ES-I3 (cell line): ENCODE measurements around the gene ZNF774.

ENCODE experiments used
- H3K36me3 ChIP-seq: 2 replicates; pipeline ENCODE4 v1.6.1; 2013; ENCODE audit warnings: mild to moderate bottlenecking, low read length, control low read depth, moderate library complexity; ENCODE audit not compliant: insufficient read depth
- H3K4me1 ChIP-seq: 2 replicates; pipeline ENCODE4 v1.6.1; 2013; ENCODE audit warnings: mild to moderate bottlenecking, control low read depth, low read length; ENCODE audit not compliant: insufficient read depth
- H3K9ac ChIP-seq: 2 replicates; pipeline ENCODE4 v1.6.1; 2013; ENCODE audit warnings: low read depth, mild to moderate bottlenecking, low read length, moderate library complexity
- H3K9me3 ChIP-seq: 2 replicates; pipeline ENCODE4 v1.6.1; 2013; ENCODE audit warnings: mild to moderate bottlenecking, low read length, moderate library complexity; ENCODE audit not compliant: control insufficient read depth, insufficient read depth

Gene ZNF774

DNA sequence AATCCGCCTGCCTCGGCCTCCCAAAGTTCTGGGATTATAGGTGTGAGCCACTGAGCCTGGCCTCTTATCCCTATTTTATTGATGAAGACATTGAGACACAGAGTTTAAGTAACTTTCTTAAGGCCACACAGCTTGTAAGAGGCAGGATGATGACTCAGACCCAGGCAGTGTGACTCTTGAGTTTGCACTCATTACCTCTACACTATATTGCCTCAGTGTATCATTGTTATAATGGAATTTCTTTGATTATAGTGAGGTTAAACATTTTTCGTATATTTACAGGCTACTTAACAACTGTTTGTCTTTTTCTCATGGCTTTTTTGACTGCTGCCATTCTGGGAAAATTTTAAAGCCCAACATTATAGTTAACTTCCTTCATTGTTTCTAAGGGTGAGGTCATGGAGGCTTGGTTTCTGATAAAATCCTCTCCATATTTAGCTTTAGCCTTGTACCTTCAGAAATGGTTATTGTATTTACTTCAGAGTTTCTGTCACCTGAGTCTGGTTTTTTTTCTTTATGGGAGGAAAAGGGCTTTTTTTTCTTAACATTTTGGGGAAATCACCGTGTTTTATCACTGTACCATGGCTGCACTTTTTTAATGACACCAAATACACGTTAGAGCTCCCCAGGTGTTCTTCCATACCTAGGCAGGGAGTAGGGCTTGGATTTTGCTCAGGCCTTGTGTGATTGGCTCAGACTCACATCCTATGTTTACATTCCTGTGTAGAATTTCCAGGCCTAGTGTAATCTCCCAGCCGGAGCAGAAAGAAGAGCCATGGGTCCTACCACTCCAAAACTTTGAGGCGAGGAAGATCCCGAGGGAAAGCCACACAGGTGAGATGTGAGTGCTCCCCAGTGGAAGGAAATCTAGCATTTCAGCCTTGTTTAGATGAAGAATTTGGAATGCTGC, 6.3 kb downstream of the ZNF774 start:
- peaks cover 14% of the 10 kb centered on the region for H3K4me1 ChIP-seq
- no peaks in the 10 kb centered on the region for H3K9me3 ChIP-seq
- H3K9ac ChIP-seq: no peak overlapping the region
- H3K36me3 ChIP-seq: no peaks in the 10 kb centered on the region

DNA sequence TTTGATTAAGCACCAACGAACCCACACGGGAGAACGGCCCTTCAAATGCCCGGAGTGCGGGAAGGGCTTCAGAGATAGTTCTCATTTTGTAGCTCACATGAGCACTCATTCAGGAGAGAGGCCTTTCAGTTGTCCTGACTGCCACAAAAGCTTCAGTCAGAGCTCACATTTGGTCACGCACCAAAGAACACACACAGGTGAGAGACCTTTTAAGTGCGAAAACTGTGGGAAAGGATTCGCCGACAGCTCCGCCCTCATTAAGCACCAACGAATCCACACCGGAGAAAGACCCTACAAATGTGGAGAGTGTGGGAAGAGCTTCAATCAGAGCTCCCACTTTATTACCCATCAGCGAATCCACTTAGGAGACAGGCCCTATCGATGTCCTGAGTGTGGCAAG, 8.7 kb downstream of the ZNF774 start:
- Histone ChIP-seq H3K4me1 (peaks cover 26% of the 10 kb centered on the region), H3K9ac (no peak overlapping the region), H3K9me3 (no peaks in the 10 kb centered on the region), H3K36me3 (no peaks in the 10 kb centered on the region)

DNA sequence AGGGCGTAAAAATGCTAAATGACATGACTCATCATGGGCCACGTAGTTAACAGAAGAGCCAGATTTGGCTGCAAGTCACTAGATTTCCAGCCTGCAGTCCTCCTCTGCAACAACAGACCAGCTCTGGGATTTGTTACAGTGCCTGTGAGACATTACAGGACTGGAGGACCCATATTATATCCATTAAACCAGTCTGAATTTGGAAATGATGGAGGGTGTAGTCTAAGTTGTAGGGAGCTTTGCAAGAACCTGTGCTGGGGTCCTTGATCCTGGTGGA, 10.8 kb downstream of the ZNF774 start:
- Histone ChIP-seq H3K9ac (no peak overlapping the region), H3K9me3 (no peaks in the 10 kb centered on the region), H3K36me3 (no peaks in the 10 kb centered on the region), H3K4me1 (peaks cover 26% of the 10 kb centered on the region)

DNA sequence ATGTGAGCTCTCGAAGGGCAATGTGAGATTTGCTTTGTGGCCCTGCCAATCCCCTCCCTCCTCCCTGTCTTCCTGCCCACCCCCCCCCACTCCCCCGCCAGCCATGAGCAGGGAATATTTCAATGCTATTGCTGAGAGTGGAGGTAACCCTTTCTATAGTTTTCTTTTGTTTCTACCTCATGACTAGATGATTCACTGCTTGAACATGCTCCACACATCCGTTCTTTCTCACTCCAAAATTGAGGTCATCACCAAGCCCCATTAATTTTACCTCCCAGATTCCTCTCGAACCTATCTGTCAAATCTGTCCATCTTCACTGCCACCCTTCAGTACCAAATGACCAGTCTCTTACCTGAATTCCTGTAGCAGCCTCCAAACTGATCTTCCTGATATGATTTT, 12.2 kb downstream of the ZNF774 start:
- Histone ChIP-seq H3K36me3 (no peaks in the 10 kb centered on the region), H3K9ac (no peak overlapping the region), H3K9me3 (no peaks in the 10 kb centered on the region), H3K4me1 (peaks cover 26% of the 10 kb centered on the region)

DNA sequence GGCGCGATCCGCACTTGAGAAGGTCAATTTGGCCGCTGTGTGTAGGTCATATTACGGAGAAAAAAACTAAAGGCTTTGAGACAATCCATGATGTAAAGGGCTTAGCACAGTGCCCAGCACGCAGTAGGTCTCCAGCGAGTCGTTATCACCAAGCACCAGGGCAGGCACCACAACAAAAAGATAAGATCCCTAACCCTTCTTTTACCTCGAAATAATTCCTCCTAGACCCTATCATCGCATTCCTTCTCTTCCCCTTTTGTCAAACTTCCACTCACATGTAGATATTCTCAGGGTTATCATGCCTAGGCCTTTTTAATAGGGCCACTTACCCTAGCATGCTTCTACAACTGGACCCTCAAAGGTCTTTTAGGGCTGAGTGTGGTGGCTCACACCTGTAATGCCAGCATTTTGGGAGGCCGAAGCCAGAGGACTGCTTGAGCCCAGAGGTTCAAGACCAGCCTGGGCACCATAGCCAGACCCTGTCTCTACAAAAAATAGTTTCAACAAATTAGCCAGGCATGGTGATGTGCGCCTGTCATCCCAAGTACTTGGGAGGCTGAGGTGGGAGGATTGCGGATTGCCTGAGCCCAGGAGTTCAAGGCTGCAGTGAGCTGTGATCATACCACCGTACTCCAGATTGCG, 13.5 kb downstream of the ZNF774 start:
- peaks cover 26% of the 10 kb centered on the region for H3K4me1 ChIP-seq

DNA sequence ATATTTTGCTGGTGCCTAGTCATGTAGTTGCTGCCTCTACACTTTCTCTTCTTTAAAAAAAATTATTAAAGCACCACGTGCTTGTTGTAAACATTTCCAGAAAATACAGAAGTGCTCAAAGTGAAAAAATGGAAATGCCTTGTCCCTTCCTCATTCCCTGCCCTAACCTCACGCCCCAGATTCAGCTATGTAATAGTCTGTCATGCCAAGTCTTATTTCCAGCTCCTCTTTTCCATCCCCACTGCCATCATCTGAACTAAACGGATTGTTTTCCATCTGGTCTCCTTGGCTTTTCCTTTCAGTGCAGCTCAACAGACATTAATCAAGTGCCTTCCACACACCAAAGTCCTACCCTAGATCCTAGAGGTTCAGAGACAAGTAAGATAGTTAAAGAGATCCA, 15.5 kb downstream of the ZNF774 start:
- no peaks in the 10 kb centered on the region for H3K9me3 ChIP-seq
- peaks cover 19% of the 10 kb centered on the region for H3K4me1 ChIP-seq
- H3K36me3 ChIP-seq: no peaks in the 10 kb centered on the region
- no peak overlapping the region for H3K9ac ChIP-seq

More for the DNA sequence above, 13.5 kb downstream of the ZNF774 start:
- H3K36me3 ChIP-seq: no peaks in the 10 kb centered on the region
- H3K9me3 ChIP-seq: no peaks in the 10 kb centered on the region
- H3K9ac ChIP-seq: no peak overlapping the region

DNA sequence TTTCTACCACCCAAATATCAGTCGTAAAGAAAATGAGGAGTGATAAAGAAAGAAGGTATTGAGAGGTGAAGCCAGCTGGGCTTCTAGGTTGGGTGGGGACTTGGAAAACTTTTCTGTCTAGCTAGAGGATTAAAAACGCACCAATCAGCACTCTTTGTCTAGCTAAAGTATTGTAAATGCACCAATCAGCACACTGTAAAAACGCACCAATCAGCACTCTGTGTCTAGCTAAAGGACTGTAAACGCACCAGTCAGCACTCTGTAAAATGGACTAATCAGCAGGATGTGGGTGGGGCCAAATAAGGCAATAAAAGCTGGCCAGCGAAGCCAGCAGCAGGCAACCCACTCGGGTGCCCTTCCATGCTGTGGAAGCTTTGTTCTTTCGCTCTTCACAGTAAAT, 23.0 kb downstream of the ZNF774 start:
- no peak overlapping the region for H3K9ac ChIP-seq
- H3K9me3 ChIP-seq: peaks cover 12% of the 10 kb centered on the region; the same call in 1 of the 2 replicates
- H3K36me3 ChIP-seq: no peaks in the 10 kb centered on the region
- H3K4me1 ChIP-seq: no peaks in the 10 kb centered on the region

DNA sequence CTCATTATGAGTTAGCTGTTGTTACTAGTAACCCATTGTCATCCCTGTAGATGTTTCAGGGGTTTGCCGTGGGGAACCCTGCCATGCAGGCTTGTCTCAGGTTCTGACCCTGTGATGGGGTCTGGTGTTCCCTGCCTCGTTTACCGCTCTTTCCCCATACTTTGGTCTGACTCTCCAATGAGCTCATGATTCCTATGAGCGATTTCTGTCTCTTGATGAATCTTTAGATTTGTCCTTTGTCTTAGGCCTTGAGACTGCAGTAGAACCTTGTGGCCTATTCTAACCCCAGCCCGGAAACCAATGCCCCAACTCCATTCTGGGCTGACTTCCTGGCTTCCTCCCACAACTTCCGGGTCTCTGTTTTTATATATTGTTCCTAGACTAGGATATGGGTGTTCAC, 24.7 kb downstream of the ZNF774 start:
- Histone ChIP-seq H3K9me3 (peaks cover 12% of the 10 kb centered on the region; the same call in 1 of the 2 replicates), H3K36me3 (no peaks in the 10 kb centered on the region), H3K9ac (no peak overlapping the region), H3K4me1 (no peaks in the 10 kb centered on the region)

DNA sequence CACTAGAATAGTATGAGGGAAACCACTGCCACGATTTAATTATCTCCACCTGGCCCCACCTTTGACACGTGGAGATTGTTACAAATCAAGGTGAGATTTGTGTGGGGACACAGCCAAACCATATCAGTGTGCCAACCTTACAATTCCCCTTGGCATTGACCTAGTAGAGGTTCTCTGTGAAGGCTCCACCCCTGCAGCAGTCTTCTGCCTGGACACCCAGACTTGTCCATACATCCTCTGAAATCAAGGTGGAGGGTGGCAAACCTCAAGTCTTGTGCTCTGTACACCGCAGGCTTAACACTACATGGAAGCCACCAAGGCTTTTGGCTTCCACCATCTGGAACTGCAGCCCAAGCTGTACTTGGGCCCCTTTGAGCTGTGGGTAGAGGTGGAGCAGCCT, 27.2 kb downstream of the ZNF774 start:
- Histone ChIP-seq H3K9ac (no peak overlapping the region), H3K4me1 (no peaks in the 10 kb centered on the region), H3K9me3 (peaks cover 12% of the 10 kb centered on the region; the same call in 1 of the 2 replicates), H3K36me3 (no peaks in the 10 kb centered on the region)

DNA sequence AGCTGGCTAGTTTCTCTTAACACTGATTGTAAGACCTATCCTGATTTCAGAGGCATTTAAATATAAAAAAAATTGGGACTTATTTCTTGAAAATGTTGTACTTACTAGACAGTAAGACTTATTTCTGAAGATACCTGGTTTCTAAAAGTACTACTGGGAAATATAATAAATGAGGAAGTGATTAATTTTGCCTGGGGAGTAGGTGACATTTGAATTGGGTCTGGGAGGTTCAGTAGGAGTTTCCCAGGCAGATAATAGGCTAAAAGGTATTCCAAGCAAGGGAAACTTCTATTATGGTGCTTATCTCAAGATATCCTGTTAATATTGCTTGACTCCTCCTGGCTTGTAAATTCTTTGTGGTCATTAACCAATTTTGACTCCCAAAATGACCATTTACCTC, 29.4 kb downstream of the ZNF774 start:
- no peaks in the 10 kb centered on the region for H3K4me1 ChIP-seq
- H3K9me3 ChIP-seq: peaks cover 12% of the 10 kb centered on the region; the same call in 1 of the 2 replicates
- no peaks in the 10 kb centered on the region for H3K36me3 ChIP-seq
- H3K9ac ChIP-seq: no peak overlapping the region

DNA sequence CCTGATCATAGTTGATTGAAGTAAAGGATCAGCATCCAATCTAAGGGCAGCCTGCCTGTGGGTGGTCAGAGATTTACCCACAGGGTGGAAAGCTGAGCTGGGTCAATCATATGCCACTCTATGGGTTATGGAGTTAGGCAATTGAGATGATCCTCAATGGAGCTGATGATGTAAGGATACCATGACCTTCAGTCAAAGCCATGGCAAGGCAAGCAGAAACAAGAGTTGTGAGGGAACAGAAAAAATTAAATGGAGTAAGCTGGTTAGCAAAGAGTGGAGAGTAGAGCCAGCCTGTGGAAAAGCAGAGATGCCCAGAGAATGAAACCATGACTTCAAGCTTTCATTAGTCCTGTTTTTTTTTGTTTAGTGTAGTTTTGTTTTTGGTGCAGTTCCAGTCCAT, 30.2 kb downstream of the ZNF774 start:
- peaks cover 12% of the 10 kb centered on the region; the same call in 1 of the 2 replicates for H3K9me3 ChIP-seq
- no peaks in the 10 kb centered on the region for H3K36me3 ChIP-seq
- H3K9ac ChIP-seq: no peak overlapping the region
- no peaks in the 10 kb centered on the region for H3K4me1 ChIP-seq

DNA sequence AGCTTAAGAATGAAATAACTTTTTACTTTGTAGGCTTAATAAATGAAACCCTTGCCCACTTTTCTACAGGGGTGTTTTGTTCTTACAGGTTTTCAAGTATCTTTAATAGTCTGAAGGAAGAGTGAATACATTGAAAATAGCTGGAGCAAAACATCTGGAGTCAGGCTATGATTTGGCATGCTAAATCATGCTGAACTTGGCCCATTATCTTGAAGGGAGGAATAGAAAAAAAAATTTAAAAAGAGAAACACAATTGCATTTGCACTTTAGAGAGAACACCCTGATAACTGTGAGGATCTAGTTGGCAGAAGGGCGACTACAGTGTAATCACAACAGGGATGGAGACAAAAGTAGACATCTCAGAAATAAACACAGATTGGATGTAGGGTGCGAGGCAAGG, 34.1 kb downstream of the ZNF774 start:
- H3K9me3 ChIP-seq: no peaks in the 10 kb centered on the region

DNA sequence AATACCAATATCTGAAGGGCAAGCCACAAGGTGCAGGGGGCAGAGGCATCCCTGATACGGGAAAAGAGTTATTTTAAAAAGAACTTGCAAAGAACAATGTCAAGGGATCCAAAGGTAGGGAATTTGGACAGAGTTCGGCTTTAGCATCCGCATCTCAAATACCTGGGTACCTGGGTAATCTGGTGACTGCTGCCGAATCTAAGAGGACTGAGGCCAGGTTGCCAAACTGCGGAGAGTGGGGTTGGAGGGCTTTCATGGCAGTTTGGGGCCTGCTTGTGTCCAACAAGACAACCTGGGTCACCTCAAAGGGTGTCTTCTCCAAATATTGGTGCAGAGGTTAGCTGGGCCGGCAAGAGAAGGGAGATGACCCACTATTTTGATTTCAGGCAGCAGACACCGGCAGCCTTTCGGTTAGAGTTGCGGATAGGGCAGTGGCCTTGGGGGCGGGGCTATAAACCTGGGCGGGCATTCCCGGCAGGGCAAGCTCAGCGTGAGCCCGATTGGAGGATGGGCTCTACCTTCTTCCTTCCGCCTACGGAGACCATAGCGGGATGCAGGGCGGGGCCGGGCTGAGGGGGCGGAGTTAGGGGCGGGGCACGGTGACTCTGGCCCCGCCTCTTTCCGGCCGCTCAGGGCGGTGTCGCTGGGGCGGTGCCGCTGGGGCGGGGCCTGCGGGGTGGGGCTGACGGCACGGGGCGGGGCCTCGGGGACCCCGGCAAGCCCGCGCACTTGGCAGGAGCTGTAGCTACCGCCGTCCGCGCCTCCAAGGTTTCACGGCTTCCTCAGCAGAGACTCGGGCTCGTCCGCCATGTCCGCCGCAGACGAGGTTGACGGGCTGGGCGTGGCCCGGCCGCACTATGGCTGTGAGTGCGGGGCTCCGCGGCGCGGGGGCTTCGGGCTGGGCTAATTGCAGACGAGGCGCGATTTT, 35.7 kb downstream of the ZNF774 start, which contains the start of gene IQGAP1:
Gene IQGAP1 (plus strand): TSS at position 709 of the 928 bp plus-strand sequence. CDS start 100 bp downstream, at position 809.
- H3K9me3 ChIP-seq: no peaks in the 10 kb centered on the region
- peaks cover 27% of the 10 kb centered on the region for H3K4me1 ChIP-seq
- H3K9ac ChIP-seq: peak within 1 kb of the TSS; percentile 67
- peaks cover 10% of the 10 kb centered on the region; the same call in 1 of the 2 replicates for H3K36me3 ChIP-seq

More for the DNA sequence above, 34.1 kb downstream of the ZNF774 start:
- Histone ChIP-seq H3K36me3 (peaks cover 5% of the 10 kb centered on the region; the same call in 1 of the 2 replicates), H3K4me1 (peaks cover 13% of the 10 kb centered on the region), H3K9ac (no peak overlapping the region)
